D721Med (cell line): ENCODE results near the gene SLC39A1.

Experiments used
- DNase-seq: peaks from one replicate; pipeline ENCODE4 v3.0.0; 2011; ENCODE audit warnings: low spot score; ENCODE audit not compliant: insufficient read length
- FAIRE-seq: peaks from 2 replicates; lab custom pipeline; 2011; peaks lifted over from hg19 to GRCh38; lab: Jason Lieb, UNC
- CTCF ChIP-seq: IDR thresholded peaks from 2 replicates; pipeline ENCODE4 v1.5.1; 2012; ENCODE audit warnings: mild to moderate bottlenecking, control low read depth; ENCODE audit not compliant: insufficient read depth; ENCODE audit errors: missing control alignments

The SLC39A1 gene

GRCh38 chr1:153940756-153941155 lies 22.6 kb downstream of the SLC39A1 start:
- FAIRE-seq (no peak), DNase-seq (no peak)
- TF ChIP-seq CTCF = no peak

GRCh38 chr1:153939476-153939875 lies 23.9 kb downstream of the SLC39A1 start:
- DNase-seq (no peak), FAIRE-seq (no peak)
- no peak for TF ChIP-seq CTCF

- no peak for DNase-seq
- TF ChIP-seq CTCF = no peak
- no peak for FAIRE-seq
These were observed 24.3 kb downstream of the SLC39A1 start for GRCh38 chr1:153938996-153939395.

GRCh38 chr1:153937331-153937730 lies 26.0 kb downstream of the SLC39A1 start:
- no peak for TF ChIP-seq CTCF
- DNase-seq (no peak), FAIRE-seq (no peak)

- no peak for DNase-seq
- FAIRE-seq = no peak
- TF ChIP-seq CTCF = no peak
These were observed 27.1 kb downstream of the SLC39A1 start for GRCh38 chr1:153936011-153936802.

- DNase-seq (no peak), FAIRE-seq (no peak)
- TF ChIP-seq CTCF = no peak
These were observed 28.6 kb downstream of the SLC39A1 start for GRCh38 chr1:153934746-153935145.

- TF ChIP-seq CTCF = no peak
- no peak for FAIRE-seq
- no peak for DNase-seq
These were observed 29.4 kb downstream of the SLC39A1 start for GRCh38 chr1:153933955-153934354.
